Skeletal muscle satellite cell (primary cell): ENCODE data around the gene OSBP2.
"Not testable (repeated sequence)": the region's sequence is repeated elsewhere in the genome, so short reads cannot be mapped to it uniquely, and the experiment has no call there.

Source experiments
- H3K27me3 ChIP-seq: 2 replicates; pipeline ENCODE4 v1.7.0; 2013; ENCODE audit warnings: low read length; ENCODE audit not compliant: control insufficient read depth, insufficient read depth
- H3K36me3 ChIP-seq: 2 replicates; pipeline ENCODE4 v1.7.0; 2013; ENCODE audit warnings: mild to moderate bottlenecking, control low read depth, low read length; ENCODE audit not compliant: insufficient read depth
- H3K4me1 ChIP-seq: 2 replicates; pipeline ENCODE4 v1.7.0; 2013; ENCODE audit warnings: low read length; ENCODE audit not compliant: control insufficient read depth, insufficient read depth
- H3K4me2 ChIP-seq: 2 replicates; pipeline ENCODE4 v1.7.0; 2013; ENCODE audit warnings: mild to moderate bottlenecking, low read length
- H3K4me3 ChIP-seq: 2 replicates; pipeline ENCODE4 v1.7.0; 2013; ENCODE audit warnings: low read length
- H3K9ac ChIP-seq: 2 replicates; pipeline ENCODE4 v1.7.0; 2013; ENCODE audit warnings: mild to moderate bottlenecking, low read depth, low read length, moderate library complexity
- H3K9me3 ChIP-seq: replicated peaks from 2 replicates; pipeline ENCODE4 v1.7.0; 2013; ENCODE audit warnings: mild to moderate bottlenecking, control low read depth, low read length

Gene OSBP2

DNA sequence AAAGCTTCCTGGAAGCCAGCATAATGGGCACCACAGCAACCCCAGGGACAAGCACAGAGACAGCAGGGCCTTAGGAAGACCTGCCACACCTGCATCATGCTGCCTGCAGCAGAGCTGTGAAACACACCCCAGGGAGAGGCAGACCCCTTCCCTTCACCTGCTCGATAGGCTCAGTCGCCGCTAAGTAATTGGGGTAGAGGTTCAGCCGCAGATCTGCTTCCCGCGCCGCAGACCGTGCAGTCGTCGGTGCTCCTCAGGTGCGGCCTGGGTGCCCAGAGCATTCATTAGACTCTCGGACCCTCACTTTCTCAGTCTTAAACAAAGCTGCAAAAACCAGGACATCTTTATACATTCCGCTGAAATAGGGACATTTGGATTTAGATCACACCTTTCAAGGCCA lies 29.9 kb upstream of the OSBP2 start:
- Histone ChIP-seq H3K4me3 (no peak overlapping the region), H3K4me1 (peaks cover 11% of the 10 kb centered on the region), H3K27me3 (no peaks in the 10 kb centered on the region), H3K9ac (no peak overlapping the region), H3K9me3 (no peaks in the 10 kb centered on the region), H3K36me3 (peaks cover 20% of the 10 kb centered on the region), H3K4me2 (no peak overlapping the region)

DNA sequence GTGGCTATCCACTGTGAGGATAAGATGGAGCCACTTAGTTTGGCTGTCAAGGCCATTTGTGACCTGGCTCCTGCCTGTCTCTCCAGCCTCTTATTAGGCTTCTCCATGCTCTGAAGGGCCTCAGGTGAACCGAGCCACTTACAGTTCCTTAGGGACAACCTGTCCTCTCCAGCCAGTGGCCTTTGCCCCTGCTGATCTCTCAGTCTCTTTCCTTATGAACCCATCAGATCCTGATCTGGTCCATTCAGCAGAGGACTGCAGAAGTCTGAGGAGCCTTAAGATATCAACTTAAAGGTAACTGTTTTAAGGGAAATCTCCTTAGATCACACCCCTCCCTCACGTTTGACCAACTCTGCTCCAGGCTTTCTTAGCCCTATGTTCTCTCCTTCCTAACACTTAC lies 29.4 kb upstream of the OSBP2 start:
- Histone ChIP-seq H3K4me3 (no peak overlapping the region), H3K9ac (no peak overlapping the region), H3K4me1 (peaks cover 11% of the 10 kb centered on the region), H3K27me3 (no peaks in the 10 kb centered on the region), H3K36me3 (peaks cover 20% of the 10 kb centered on the region), H3K9me3 (no peaks in the 10 kb centered on the region), H3K4me2 (no peak overlapping the region)

GRCh38 chr22:30665786-30666185 lies 28.9 kb upstream of the OSBP2 start:
- Histone ChIP-seq H3K4me2 (no peak overlapping the region), H3K4me3 (no peak overlapping the region), H3K4me1 (peaks cover 11% of the 10 kb centered on the region), H3K36me3 (peaks cover 20% of the 10 kb centered on the region), H3K9me3 (no peaks in the 10 kb centered on the region), H3K27me3 (no peaks in the 10 kb centered on the region), H3K9ac (no peak overlapping the region)

DNA sequence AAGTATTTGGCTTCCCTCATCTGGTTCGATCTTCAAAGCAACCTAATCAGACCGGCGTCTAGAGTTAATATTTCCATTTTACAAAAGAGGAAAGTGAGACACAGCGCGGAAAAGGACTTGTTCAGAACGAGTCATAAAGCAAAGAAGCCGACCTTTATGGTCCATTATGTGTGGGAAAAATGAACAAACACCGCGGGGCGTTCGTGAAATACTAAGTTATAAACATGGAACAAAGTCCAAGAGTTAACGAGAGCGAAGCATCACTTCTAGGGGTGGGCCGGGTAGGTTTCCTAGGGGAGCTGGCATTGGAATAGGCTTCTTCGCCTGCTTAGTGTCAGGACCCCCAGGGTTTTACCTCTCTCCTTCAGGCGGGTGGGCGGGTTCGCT lies 27.6 kb upstream of the OSBP2 start:
- peaks cover 11% of the 10 kb centered on the region for H3K4me1 ChIP-seq
- no peaks in the 10 kb centered on the region for H3K9me3 ChIP-seq
- H3K9ac ChIP-seq, result peak overlapping the region; percentile 82
- H3K4me3 ChIP-seq, result peak overlapping the region; percentile 96
- peak overlapping the region; percentile 98 for H3K4me2 ChIP-seq
- H3K27me3 ChIP-seq, result no peaks in the 10 kb centered on the region
- peaks cover 14% of the 10 kb centered on the region for H3K36me3 ChIP-seq

DNA sequence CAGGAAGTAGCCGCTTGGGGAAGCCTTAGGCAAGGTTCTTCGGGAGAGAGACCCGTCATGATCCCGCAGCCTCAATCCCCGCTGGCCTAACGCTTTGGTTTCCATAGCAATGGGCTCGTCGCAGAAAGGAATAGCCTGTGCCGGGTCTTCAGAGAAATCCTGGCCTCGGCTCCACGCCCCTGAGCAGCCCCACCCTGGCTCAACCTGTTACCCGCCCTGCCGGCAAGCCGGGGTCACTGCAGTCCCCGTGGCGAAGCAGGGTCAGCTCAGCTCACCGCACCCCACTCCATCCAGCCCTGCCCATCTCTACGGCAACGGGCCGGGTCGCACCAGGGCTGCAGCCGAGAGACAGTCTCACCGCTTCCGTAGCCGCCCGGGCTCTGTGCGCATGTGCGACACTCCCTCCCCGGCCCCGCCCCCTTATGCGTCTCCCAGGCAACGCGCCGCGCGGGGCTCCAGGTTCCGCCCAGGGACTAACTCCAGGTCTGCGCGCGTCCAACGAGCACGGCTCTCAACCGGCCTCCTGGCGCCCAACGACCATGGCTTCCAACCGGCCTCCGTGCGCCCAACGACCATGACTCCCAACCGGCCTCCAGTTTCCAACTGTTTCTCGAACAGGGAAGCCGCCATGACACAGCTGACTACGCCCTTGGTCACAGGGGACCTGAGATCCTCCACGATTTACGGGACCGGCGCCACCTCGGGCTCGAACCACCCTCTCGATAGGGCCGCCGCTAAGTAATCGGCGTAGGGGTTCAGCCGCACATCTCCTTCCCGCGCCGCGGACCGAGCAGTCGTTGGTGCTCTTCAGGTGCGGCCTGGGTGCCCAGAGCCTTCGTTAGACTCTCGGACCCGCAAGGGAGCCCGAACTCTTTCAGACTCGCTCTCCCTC lies 26.9 kb upstream of the OSBP2 start, which contains the start of gene DUSP18:
DUSP18 (minus strand) TSS at position 382 of the 892 bp plus-strand sequence. CDS start 3,872 bp downstream, outside the sequence.
- H3K4me1 ChIP-seq, result peaks cover 11% of the 10 kb centered on the region

GRCh38 chr22:30668386-30668710 lies 26.3 kb upstream of the OSBP2 start:
- H3K36me3 ChIP-seq, result peaks cover 6% of the 10 kb centered on the region
- no peaks in the 10 kb centered on the region for H3K9me3 ChIP-seq
- peak overlapping the region; percentile 96 for H3K4me3 ChIP-seq
- H3K4me1 ChIP-seq, result peaks cover 11% of the 10 kb centered on the region
- H3K9ac ChIP-seq, result peak overlapping the region; percentile 82
- peak overlapping the region; percentile 98 for H3K4me2 ChIP-seq
- no peaks in the 10 kb centered on the region for H3K27me3 ChIP-seq

More for the DNA sequence above, 26.9 kb upstream of the OSBP2 start, which contains the start of gene DUSP18:
- no peaks in the 10 kb centered on the region for H3K9me3 ChIP-seq
- H3K4me2 ChIP-seq, result peak within 1 kb of the TSS; percentile 98
- peak within 1 kb of the TSS; percentile 82 for H3K9ac ChIP-seq
- no peaks in the 10 kb centered on the region for H3K27me3 ChIP-seq
- peak within 1 kb of the TSS; percentile 96 for H3K4me3 ChIP-seq
- peaks cover 12% of the 10 kb centered on the region for H3K36me3 ChIP-seq

DNA sequence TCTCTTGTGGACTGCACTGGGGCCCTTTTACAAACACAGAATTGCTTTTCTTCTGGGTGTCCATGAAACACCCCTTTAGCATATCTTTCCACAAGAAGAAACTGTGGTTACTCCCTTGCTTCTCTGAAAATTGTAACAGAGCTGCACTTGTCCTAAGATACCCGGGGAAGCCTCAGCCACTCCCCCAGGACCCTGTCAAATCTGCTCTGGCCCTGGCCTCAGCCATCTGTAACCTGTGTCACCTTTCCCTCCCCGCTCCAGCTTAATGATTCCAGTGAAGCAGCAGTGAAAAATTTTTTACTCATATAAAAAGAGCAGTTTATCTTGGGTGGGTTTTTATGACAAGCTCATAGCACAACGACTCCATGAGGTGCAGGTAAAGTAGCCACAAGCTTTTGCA lies 23.6 kb upstream of the OSBP2 start:
- Histone ChIP-seq H3K36me3 (no peaks in the 10 kb centered on the region), H3K9ac (no peak overlapping the region), H3K4me1 (peaks cover 11% of the 10 kb centered on the region), H3K27me3 (no peaks in the 10 kb centered on the region), H3K4me2 (no peak overlapping the region), H3K9me3 (no peaks in the 10 kb centered on the region), H3K4me3 (no peak overlapping the region)

DNA sequence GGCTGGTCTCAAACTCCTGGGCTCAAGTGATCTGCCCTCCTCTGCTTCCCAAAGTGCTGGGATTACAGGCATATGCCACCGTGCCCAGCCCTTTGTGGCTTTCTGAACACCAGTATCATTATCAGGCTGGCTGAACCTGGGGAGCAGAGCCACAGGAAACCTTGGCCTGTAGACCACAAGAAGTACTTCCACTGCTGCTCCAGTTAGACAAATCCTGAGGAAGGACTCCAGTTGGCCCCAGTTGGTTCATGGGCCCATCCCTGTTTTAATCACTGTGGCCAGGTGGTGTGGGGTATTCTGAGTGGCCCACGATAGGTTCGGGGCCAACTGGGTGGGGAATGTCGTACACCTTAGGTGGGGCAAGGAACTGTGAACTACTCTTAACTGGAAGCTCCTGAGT lies 21.5 kb upstream of the OSBP2 start:
- H3K4me2 ChIP-seq, result no peak overlapping the region
- H3K4me1 ChIP-seq, result peaks cover 4% of the 10 kb centered on the region
- H3K27me3 ChIP-seq, result no peaks in the 10 kb centered on the region
- H3K9me3 ChIP-seq, result no peaks in the 10 kb centered on the region
- H3K4me3 ChIP-seq, result no peak overlapping the region
- no peaks in the 10 kb centered on the region for H3K36me3 ChIP-seq
- no peak overlapping the region for H3K9ac ChIP-seq

GRCh38 chr22:30674482-30674881 lies 20.2 kb upstream of the OSBP2 start:
- Histone ChIP-seq H3K4me3 (no peak overlapping the region), H3K4me1 (no peaks in the 10 kb centered on the region), H3K9me3 (no peaks in the 10 kb centered on the region), H3K9ac (no peak overlapping the region), H3K36me3 (no peaks in the 10 kb centered on the region), H3K27me3 (no peaks in the 10 kb centered on the region), H3K4me2 (no peak overlapping the region)

- H3K9ac ChIP-seq, result no peak overlapping the region
- H3K27me3 ChIP-seq, result no peaks in the 10 kb centered on the region
- H3K9me3 ChIP-seq, result no peaks in the 10 kb centered on the region
- no peak overlapping the region for H3K4me2 ChIP-seq
- no peaks in the 10 kb centered on the region for H3K36me3 ChIP-seq
- no peak overlapping the region for H3K4me3 ChIP-seq
- H3K4me1 ChIP-seq, result no peaks in the 10 kb centered on the region
Observed at GRCh38 chr22:30675436-30675835, 19.2 kb upstream of the OSBP2 start.

GRCh38 chr22:30676565-30676964 lies 18.1 kb upstream of the OSBP2 start:
- H3K4me2 ChIP-seq, H3K4me1 ChIP-seq, H3K4me3 ChIP-seq, H3K27me3 ChIP-seq, H3K9ac ChIP-seq, H3K9me3 ChIP-seq, H3K36me3 ChIP-seq: not testable (repeated sequence)
